ENCODE results near the gene TRIM33. TPM values are rescaled to one million over a fixed set of nuclear protein-coding genes. Genes with fewer than 3 reads are reported as not detected.

TRIM33 gene
- total RNA-seq (2014; rRNA removed; shearing (Covaris generic); ENCODE audit: low replicate concordance): 38.0 and 78.9 TPM in 2 replicates

- peak within 1 kb of the TSS; percentile 72 for H3K27ac ChIP-seq (ENCODE audit: low read length)
- H3K9me3 ChIP-seq (ENCODE audit: low read length): no peaks in the 10 kb centered on the region
- H3K27me3 ChIP-seq (ENCODE audit: low read length): no peaks in the 10 kb centered on the region
- peaks cover 35% of the 10 kb centered on the region for H3K4me1 ChIP-seq (ENCODE audit: low read length)
- peak within 1 kb of the TSS; percentile 98 for H3K9ac ChIP-seq (ENCODE audit: low read length)
- DNase-seq: peak; percentile 97
- H3K36me3 ChIP-seq (ENCODE audit: insufficient read depth, low read length): peaks cover 12% of the 10 kb centered on the region
- peaks cover 51% of the 10 kb centered on the region for H3K79me2 ChIP-seq (ENCODE audit: low read length)
- H2AFZ ChIP-seq (ENCODE audit: low read length): peak within 1 kb of the TSS; percentile 89
- no peaks in the 10 kb centered on the region for H3K9me2 ChIP-seq (replicated peaks; ENCODE audit: insufficient read depth, low read length)
- H3K4me3 ChIP-seq (ENCODE audit: low read length): peak within 1 kb of the TSS; percentile 98
- peak within 1 kb of the TSS; percentile 89 for H3K4me2 ChIP-seq (ENCODE audit: low read depth, low read length, poor library complexity, severe bottlenecking)
- peaks cover 34% of the 10 kb centered on the region for H4K20me1 ChIP-seq (ENCODE audit: insufficient read depth, low read depth, low read length)
Measured at GRCh38 chr1:114511032-114511785, at the start of gene TRIM33. TSS of gene TRIM33 (minus strand) at chr1:114511203. CDS start at chr1:114511076, 127 bp downstream.

- peaks cover 10% of the 10 kb centered on the region for H3K4me1 ChIP-seq (ENCODE audit: low read length)
- peak; percentile 49 for DNase-seq
- no peaks in the 10 kb centered on the region for H3K9me2 ChIP-seq (replicated peaks; ENCODE audit: insufficient read depth, low read length)
- H3K27me3 ChIP-seq (ENCODE audit: low read length): no peaks in the 10 kb centered on the region
- no peaks in the 10 kb centered on the region for H4K20me1 ChIP-seq (ENCODE audit: insufficient read depth, low read depth, low read length)
- H3K27ac ChIP-seq (ENCODE audit: low read length): no peak overlapping the region
- no peak overlapping the region for H3K4me2 ChIP-seq (ENCODE audit: low read depth, low read length, poor library complexity, severe bottlenecking)
- H3K9ac ChIP-seq (ENCODE audit: low read length): no peak overlapping the region
- no peak overlapping the region for H3K4me3 ChIP-seq (ENCODE audit: low read length)
- H3K79me2 ChIP-seq (ENCODE audit: low read length): no peaks in the 10 kb centered on the region
- no peaks in the 10 kb centered on the region for H3K9me3 ChIP-seq (ENCODE audit: low read length)
- no peaks in the 10 kb centered on the region for H3K36me3 ChIP-seq (ENCODE audit: insufficient read depth, low read length)
- peak overlapping the region; percentile 5; the same call in 1 of the 2 replicates for H2AFZ ChIP-seq (ENCODE audit: low read length)
Measured at GRCh38 chr1:114559356-114559755, 48.4 kb upstream of the TRIM33 start.

DNA sequence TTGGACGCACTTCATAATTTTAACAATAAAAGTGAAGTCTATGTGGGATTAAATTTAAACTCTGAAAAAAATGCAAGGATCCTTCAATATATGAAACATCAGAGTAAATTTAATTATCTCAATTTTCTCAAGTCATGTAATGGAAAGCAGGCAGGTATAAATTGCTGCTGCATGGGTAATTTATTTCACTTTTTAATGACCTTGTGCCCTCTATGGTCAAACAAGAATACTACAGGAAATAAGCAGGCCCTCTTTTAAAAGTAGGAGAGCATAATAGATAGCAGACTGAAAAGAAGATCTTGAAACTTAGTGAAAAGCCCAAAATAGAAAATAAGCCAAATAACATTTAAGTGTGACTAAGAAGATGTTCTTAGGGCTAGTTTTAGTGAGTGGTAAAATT is 47.5 kb upstream of the TRIM33 start:
- Histone ChIP-seq H4K20me1 (ENCODE audit: insufficient read depth, low read depth, low read length) (no peaks in the 10 kb centered on the region), H3K4me2 (ENCODE audit: low read depth, low read length, poor library complexity, severe bottlenecking) (no peak overlapping the region), H3K4me1 (ENCODE audit: low read length) (peaks cover 10% of the 10 kb centered on the region), H3K27me3 (ENCODE audit: low read length) (no peaks in the 10 kb centered on the region), H3K9me3 (ENCODE audit: low read length) (no peaks in the 10 kb centered on the region), H2AFZ (ENCODE audit: low read length) (no peak overlapping the region), H3K36me3 (ENCODE audit: insufficient read depth, low read length) (no peaks in the 10 kb centered on the region), H3K9ac (ENCODE audit: low read length) (no peak overlapping the region), H3K79me2 (ENCODE audit: low read length) (no peaks in the 10 kb centered on the region), H3K9me2 (replicated peaks; ENCODE audit: insufficient read depth, low read length) (no peaks in the 10 kb centered on the region), H3K27ac (ENCODE audit: low read length) (no peak overlapping the region), H3K4me3 (ENCODE audit: low read length) (no peak overlapping the region)
- DNase-seq: peak; percentile 71

DNA sequence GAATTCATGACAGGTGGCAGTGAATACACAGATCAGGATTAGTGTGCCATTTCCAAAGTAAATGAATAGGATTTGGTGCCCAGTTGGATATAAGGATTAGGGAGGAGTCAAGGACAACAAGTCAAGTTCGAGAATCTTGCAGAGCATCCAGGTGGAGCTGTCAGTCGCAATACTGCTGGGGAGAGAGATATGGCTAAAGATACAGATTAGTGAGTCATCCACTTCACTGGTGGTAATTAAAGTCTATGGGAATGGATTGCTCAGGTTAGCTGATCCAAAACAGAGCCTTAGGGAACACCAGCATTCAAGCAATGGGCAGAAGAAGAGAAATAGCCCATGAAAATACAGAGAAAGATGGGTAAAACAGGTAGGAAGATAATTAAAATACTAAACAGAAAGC is 43.6 kb upstream of the TRIM33 start:
- Histone ChIP-seq H3K4me3 (ENCODE audit: low read length) (no peak overlapping the region), H3K27me3 (ENCODE audit: low read length) (no peaks in the 10 kb centered on the region; the same call in 1 of the 2 replicates), H3K36me3 (ENCODE audit: insufficient read depth, low read length) (no peaks in the 10 kb centered on the region), H4K20me1 (ENCODE audit: insufficient read depth, low read depth, low read length) (no peaks in the 10 kb centered on the region), H3K9ac (ENCODE audit: low read length) (no peak overlapping the region), H2AFZ (ENCODE audit: low read length) (no peak overlapping the region), H3K9me3 (ENCODE audit: low read length) (no peaks in the 10 kb centered on the region), H3K79me2 (ENCODE audit: low read length) (no peaks in the 10 kb centered on the region), H3K27ac (ENCODE audit: low read length) (no peak overlapping the region), H3K4me1 (ENCODE audit: low read length) (peaks cover 9% of the 10 kb centered on the region), H3K9me2 (replicated peaks; ENCODE audit: insufficient read depth, low read length) (no peaks in the 10 kb centered on the region), H3K4me2 (ENCODE audit: low read depth, low read length, poor library complexity, severe bottlenecking) (no peak overlapping the region)
- DNase-seq: no peak

GRCh38 chr1:114552106-114552639 is 41.2 kb upstream of the TRIM33 start:
- Histone ChIP-seq H3K4me1 (ENCODE audit: low read length) (no peaks in the 10 kb centered on the region), H3K27me3 (ENCODE audit: low read length) (no peaks in the 10 kb centered on the region; the same call in 1 of the 2 replicates), H3K4me2 (ENCODE audit: low read depth, low read length, poor library complexity, severe bottlenecking) (no peak overlapping the region), H3K27ac (ENCODE audit: low read length) (no peak overlapping the region), H4K20me1 (ENCODE audit: insufficient read depth, low read depth, low read length) (no peaks in the 10 kb centered on the region), H3K36me3 (ENCODE audit: insufficient read depth, low read length) (no peaks in the 10 kb centered on the region), H3K9me3 (ENCODE audit: low read length) (no peaks in the 10 kb centered on the region), H3K4me3 (ENCODE audit: low read length) (no peak overlapping the region), H3K9ac (ENCODE audit: low read length) (no peak overlapping the region), H3K79me2 (ENCODE audit: low read length) (no peaks in the 10 kb centered on the region), H3K9me2 (replicated peaks; ENCODE audit: insufficient read depth, low read length) (no peaks in the 10 kb centered on the region), H2AFZ (ENCODE audit: low read length) (no peak overlapping the region)
- no peak for DNase-seq

- H3K27ac ChIP-seq (ENCODE audit: low read length): no peak overlapping the region
- H3K9me3 ChIP-seq (ENCODE audit: low read length): no peaks in the 10 kb centered on the region
- DNase-seq: no peak
- no peaks in the 10 kb centered on the region for H3K4me1 ChIP-seq (ENCODE audit: low read length)
- H2AFZ ChIP-seq (ENCODE audit: low read length): no peak overlapping the region
- no peak overlapping the region for H3K4me3 ChIP-seq (ENCODE audit: low read length)
- no peaks in the 10 kb centered on the region for H4K20me1 ChIP-seq (ENCODE audit: insufficient read depth, low read depth, low read length)
- H3K36me3 ChIP-seq (ENCODE audit: insufficient read depth, low read length): no peaks in the 10 kb centered on the region
- no peaks in the 10 kb centered on the region; the same call in 1 of the 2 replicates for H3K27me3 ChIP-seq (ENCODE audit: low read length)
- H3K9ac ChIP-seq (ENCODE audit: low read length): no peak overlapping the region
- H3K9me2 ChIP-seq (replicated peaks; ENCODE audit: insufficient read depth, low read length): no peaks in the 10 kb centered on the region
- H3K79me2 ChIP-seq (ENCODE audit: low read length): no peaks in the 10 kb centered on the region
- H3K4me2 ChIP-seq (ENCODE audit: low read depth, low read length, poor library complexity, severe bottlenecking): no peak overlapping the region
Measured at GRCh38 chr1:114551400-114551799, 40.4 kb upstream of the TRIM33 start.

- Histone ChIP-seq H3K9me2 (replicated peaks; ENCODE audit: insufficient read depth, low read length) (no peaks in the 10 kb centered on the region), H3K79me2 (ENCODE audit: low read length) (no peaks in the 10 kb centered on the region)
- DNase-seq: no peak
Measured at GRCh38 chr1:114550336-114550735, 39.3 kb upstream of the TRIM33 start.

DNA sequence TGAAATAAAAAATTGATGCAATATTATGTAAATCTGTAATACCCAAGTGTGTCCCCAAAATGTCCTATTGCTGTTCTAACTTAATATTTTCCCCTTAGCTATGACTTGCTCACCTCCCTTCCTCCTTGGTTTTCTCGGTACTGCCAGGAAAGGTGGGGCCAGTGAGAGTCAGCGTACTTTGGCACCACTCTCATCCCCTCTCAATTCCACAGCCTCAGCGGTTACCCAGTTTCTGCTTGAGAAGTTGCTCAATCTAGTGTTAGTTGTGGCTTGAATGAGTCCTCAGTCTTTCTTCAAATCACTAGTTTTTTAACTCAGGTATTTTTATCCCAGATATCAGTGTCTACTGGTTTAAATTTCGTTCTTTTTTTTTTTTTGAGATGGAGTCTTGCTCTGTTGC is 38.1 kb upstream of the TRIM33 start:
- no peak for DNase-seq
- no peaks in the 10 kb centered on the region for H3K36me3 ChIP-seq (ENCODE audit: insufficient read depth, low read length)
- no peak overlapping the region for H3K9ac ChIP-seq (ENCODE audit: low read length)
- H3K4me1 ChIP-seq (ENCODE audit: low read length): no peaks in the 10 kb centered on the region
- no peaks in the 10 kb centered on the region for H3K79me2 ChIP-seq (ENCODE audit: low read length)
- no peaks in the 10 kb centered on the region; the same call in 1 of the 2 replicates for H3K27me3 ChIP-seq (ENCODE audit: low read length)
- no peak overlapping the region for H3K27ac ChIP-seq (ENCODE audit: low read length)
- H2AFZ ChIP-seq (ENCODE audit: low read length): no peak overlapping the region
- H3K4me3 ChIP-seq (ENCODE audit: low read length): no peak overlapping the region
- H3K9me3 ChIP-seq (ENCODE audit: low read length): no peaks in the 10 kb centered on the region
- no peak overlapping the region for H3K4me2 ChIP-seq (ENCODE audit: low read depth, low read length, poor library complexity, severe bottlenecking)
- H3K9me2 ChIP-seq (replicated peaks; ENCODE audit: insufficient read depth, low read length): no peaks in the 10 kb centered on the region
- H4K20me1 ChIP-seq (ENCODE audit: insufficient read depth, low read depth, low read length): no peaks in the 10 kb centered on the region

More at GRCh38 chr1:114550336-114550735, 39.3 kb upstream of the TRIM33 start:
- Histone ChIP-seq H3K4me1 (ENCODE audit: low read length) (no peaks in the 10 kb centered on the region), H3K9me3 (ENCODE audit: low read length) (no peaks in the 10 kb centered on the region), H3K27me3 (ENCODE audit: low read length) (no peaks in the 10 kb centered on the region; the same call in 1 of the 2 replicates), H3K36me3 (ENCODE audit: insufficient read depth, low read length) (no peaks in the 10 kb centered on the region), H3K4me2 (ENCODE audit: low read depth, low read length, poor library complexity, severe bottlenecking) (no peak overlapping the region), H3K27ac (ENCODE audit: low read length) (no peak overlapping the region), H3K4me3 (ENCODE audit: low read length) (no peak overlapping the region), H3K9ac (ENCODE audit: low read length) (no peak overlapping the region), H2AFZ (ENCODE audit: low read length) (no peak overlapping the region), H4K20me1 (ENCODE audit: insufficient read depth, low read depth, low read length) (no peaks in the 10 kb centered on the region)

Data from Karpas-422 (cell line).